A549 (cell line): ENCODE measurements around the gene MAML2. TPM values are rescaled to one million over a fixed set of nuclear protein-coding genes. Genes with fewer than 3 reads are reported as not detected.

Experiments
- ATAC-seq, 2 experiments: fragments of 200-7000 bp in 1 of 2; fragments of >200 bp in 1 of 2; cut with Nextera tagmentation in 1 of 2; cut with Tn5 transposase in 1 of 2; 3 replicates each; pipeline versions ENCODE4 v1.8.0 to v1.9.1; 2018 to 2020; ENCODE audit warnings: mild to moderate bottlenecking in 1 of 2, moderate library complexity in 1 of 2
- CTCF ChIA-PET: fragments of 300-600 bp; sonication (Branson Sonifier 250); formaldehyde crosslinking; extraction: SDS; loops from one replicate; lab custom pipeline; 2021; ENCODE audit warnings: antibody characterized with exemption, inconsistent platforms; lab: Yijun Ruan, JAX
- POLR2A ChIA-PET: fragments of 350-600 bp; formaldehyde crosslinking; extraction: SDS; loops from one replicate; lab custom pipeline; 2021; ENCODE audit warnings: antibody characterized with exemption, inconsistent platforms; lab: Yijun Ruan, JAX
- DNase-seq, 2 experiments: peaks; one replicate each; pipeline versions ENCODE4 v3.0.0 to v3.0.0-alpha.2; 2011 to 2016; ENCODE audit warnings: low read depth in 1 of 2, low spot score in 1 of 2
- FAIRE-seq: peaks from 2 replicates; lab custom pipeline; 2011; peaks lifted over from hg19 to GRCh38; lab: Jason Lieb, UNC
- H3K27ac ChIP-seq, 2 experiments: fragments of >200 bp; sonication (Bioruptor Twin); formaldehyde crosslinking; 3 replicates each; pipeline ENCODE4 v1.5.1; 2016 to 2017
- H3K4me1 ChIP-seq: fragments of >200 bp; sonication (Bioruptor Twin); formaldehyde crosslinking; 3 replicates; pipeline ENCODE4 v1.6.1; 2016
- H3K4me2 ChIP-seq: fragments of >200 bp; sonication (Bioruptor Twin); formaldehyde crosslinking; 3 replicates; pipeline ENCODE4 v1.6.1; 2016
- H3K4me3 ChIP-seq: fragments of >200 bp; sonication (Bioruptor Twin); formaldehyde crosslinking; 3 replicates; pipeline ENCODE4 v1.5.1; 2016
- H3K9me3 ChIP-seq: fragments of >200 bp; sonication (Bioruptor Twin); formaldehyde crosslinking; 3 replicates; pipeline ENCODE4 v1.6.1; 2016
- ATOH8 ChIP-seq: fragments of 250-450 bp; sonication (Bioruptor Pico); IDR thresholded peaks from 2 replicates; pipeline ENCODE4 v1.5.0; 2020; ENCODE audit warnings: low read depth, mild to moderate bottlenecking, moderate library complexity
- BCL3 ChIP-seq: fragments of >200 bp; sonication (Bioruptor Twin); formaldehyde crosslinking; IDR thresholded peaks from 3 replicates; pipeline ENCODE4 v1.6.1; 2016
- CBX8 ChIP-seq: fragments of 200-600 bp; sonication (generic); IDR thresholded peaks from 2 replicates; pipeline ENCODE4 v1.6.1; 2016
- CEBPB ChIP-seq, 2 experiments: fragments of >200 bp in 1 of 2; sonication (Bioruptor Twin) in 1 of 2; formaldehyde crosslinking in 1 of 2; IDR thresholded peaks; 2 replicates each; pipeline ENCODE4 v1.6.1; 2012 to 2016
- CHD2 ChIP-seq: fragments of 150-350 bp; IDR thresholded peaks from 2 replicates; pipeline ENCODE4 v1.6.1; 2014; ENCODE audit warnings: low read length; ENCODE audit not compliant: partially characterized antibody
- E2F6 ChIP-seq: IDR thresholded peaks from 2 replicates; pipeline ENCODE4 v1.6.1; 2012; ENCODE audit warnings: low read depth, borderline replicate concordance
- EHF ChIP-seq: fragments of 250-450 bp; sonication (Bioruptor Pico); IDR thresholded peaks from 2 replicates; pipeline ENCODE4 v1.5.0; 2020; ENCODE audit warnings: mild to moderate bottlenecking
- EHMT2 ChIP-seq: fragments of 200-600 bp; sonication (generic); IDR thresholded peaks from 2 replicates; pipeline ENCODE4 v1.6.1; 2016; ENCODE audit warnings: antibody characterized with exemption, low read depth, mild to moderate bottlenecking, moderate library complexity
- EP300 ChIP-seq, 2 experiments: fragments of >200 bp; sonication (Bioruptor Twin); formaldehyde crosslinking; IDR thresholded peaks; 2 replicates in 1 of 2; 3 replicates in 1 of 2; pipeline ENCODE4 v1.6.1; 2016 to 2017
- FOSB ChIP-seq: fragments of 250-450 bp; sonication (Bioruptor Pico); IDR thresholded peaks from 2 replicates; pipeline ENCODE4 v1.5.0; 2020; ENCODE audit warnings: mild to moderate bottlenecking, moderate library complexity
- FOXS1 ChIP-seq: fragments of 250-450 bp; sonication (Bioruptor Pico); IDR thresholded peaks from 2 replicates; pipeline ENCODE4 v1.5.0; 2020; ENCODE audit warnings: mild to moderate bottlenecking, moderate library complexity
- GATA3 ChIP-seq: IDR thresholded peaks from 2 replicates; pipeline ENCODE4 v1.6.1; 2012; ENCODE audit warnings: borderline replicate concordance
- HDAC2 ChIP-seq: fragments of 200-600 bp; sonication (generic); IDR thresholded peaks from 2 replicates; pipeline ENCODE4 v1.6.1; 2016
- HEYL ChIP-seq: fragments of 250-450 bp; sonication (Bioruptor Pico); IDR thresholded peaks from 2 replicates; pipeline ENCODE4 v1.8.0; 2021; ENCODE audit warnings: mild to moderate bottlenecking, moderate library complexity
- HMGXB4 ChIP-seq: fragments of 250-450 bp; sonication (Bioruptor Pico); IDR thresholded peaks from 2 replicates; pipeline ENCODE4 v1.5.0; 2021; ENCODE audit warnings: mild to moderate bottlenecking, moderate library complexity, borderline replicate concordance
- HOXA7 ChIP-seq: fragments of 250-450 bp; sonication (Bioruptor Pico); IDR thresholded peaks from 2 replicates; pipeline ENCODE4 v1.5.0; 2020; ENCODE audit warnings: mild to moderate bottlenecking, moderate library complexity
- HOXB13 ChIP-seq: fragments of 250-450 bp; sonication (Bioruptor Pico); IDR thresholded peaks from 2 replicates; pipeline ENCODE4 v1.5.0; 2020; ENCODE audit warnings: low read depth, mild to moderate bottlenecking, moderate library complexity
- HOXB5 ChIP-seq: fragments of 250-450 bp; sonication (Bioruptor Pico); IDR thresholded peaks from 2 replicates; pipeline ENCODE4 v1.5.0; 2020; ENCODE audit warnings: mild to moderate bottlenecking, moderate library complexity
- MAX ChIP-seq: IDR thresholded peaks from 2 replicates; pipeline ENCODE4 v1.6.1; 2012
- NFE2L2 ChIP-seq: fragments of 150-350 bp; conservative IDR thresholded peaks from 2 replicates; pipeline ENCODE4 v1.6.1; 2014; ENCODE audit warnings: low read length
- PHF8 ChIP-seq: fragments of 200-600 bp; sonication (generic); IDR thresholded peaks from 2 replicates; pipeline ENCODE4 v1.6.1; 2016; ENCODE audit warnings: low read depth, mild to moderate bottlenecking, antibody characterized with exemption, moderate library complexity, borderline replicate concordance
- POLR2A ChIP-seq: IDR thresholded peaks from 2 replicates; pipeline ENCODE4 v1.6.1; 2012; ENCODE audit warnings: mild to moderate bottlenecking, low read length
- RAD21 ChIP-seq, 2 experiments: fragments of >200 bp in 1 of 2; sonication (Bioruptor Twin) in 1 of 2; formaldehyde crosslinking in 1 of 2; IDR thresholded peaks in 1 of 2; conservative IDR thresholded peaks in 1 of 2; 2 replicates in 1 of 2; 3 replicates in 1 of 2; pipeline ENCODE4 v1.6.1; 2012 to 2018; ENCODE audit warnings: inconsistent platforms in 1 of 2
- TP53 ChIP-seq: fragments of 250-450 bp; sonication (Bioruptor Pico); IDR thresholded peaks from 2 replicates; pipeline ENCODE4 v1.5.0; 2021; ENCODE audit warnings: mild to moderate bottlenecking, moderate library complexity
- ZSCAN20 ChIP-seq: fragments of 250-450 bp; sonication (Bioruptor Pico); IDR thresholded peaks from 2 replicates; pipeline ENCODE4 v1.8.0; 2022; ENCODE audit warnings: mild to moderate bottlenecking, moderate library complexity
- WGBS: methylation state at CpG from one replicate; pipeline ENCODE4 v1.1.6; 2017; ENCODE audit errors: missing lambda C conversion rate; 5-methylcytosine and 5-hydroxymethylcytosine counted together
- polyA plus RNA-seq, 4 experiments: library from polyadenylated mRNA; depleted of rRNA in 3 of 4; stranded (reverse); fragments of >200 nt; fragmentation: RNase III in 1 of 4; extraction: RNeasy Plus Mini Kit Qiagen cat#74134 plus additional on column Dnase treatment in 1 of 4; gene quantifications; 2 replicates in 3 of 4; 3 replicates in 1 of 4; pipeline ENCODE4 v1.2.3, GENCODE V29; 2011 to 2017

The MAML2 gene
- polyA plus RNA-seq, 2 of the 4 experiments (the other 2 are of a cell fraction): 1.5 to 2.5 TPM

GRCh38 chr11:96037405-96037949, 305.5 kb downstream of the MAML2 start:
- ATAC-seq (no peak; a peak in 1 of 6 replicates), DNase-seq (peak in 1 of 2 experiments; percentile 4), FAIRE-seq (no peak)
- no peak overlapping the region for H3K4me2 ChIP-seq
- H3K27ac ChIP-seq: no peak overlapping the region
- CTCF ChIA-PET: no interaction called here
- H3K9me3 ChIP-seq: no peaks in the 10 kb centered on the region
- no peaks in the 10 kb centered on the region for H3K4me1 ChIP-seq
- POLR2A ChIA-PET: no interaction called here
- WGBS: 69% methylated on average over 4 of the region's 4 CpGs
- no peak for TF ChIP-seq RAD21 (conservative IDR thresholded peaks at IDR 0.05 in 1 of 2, IDR thresholded peaks at IDR 0.05 in 1 of 2)
- TF ChIP-seq GATA3: no peak
- no peak for TF ChIP-seq ZSCAN20 (CRISPR knock-in tag)
- TF ChIP-seq CEBPB (IDR thresholded peaks at IDR 0.05): no peak
- TF ChIP-seq HOXB5: no peak
- no peak for TF ChIP-seq FOXS1 (CRISPR knock-in tag)
- TF ChIP-seq EP300 (IDR thresholded peaks at IDR 0.05): no peak
- no peak for TF ChIP-seq HDAC2
- TF ChIP-seq CBX8: no peak
- no peak for TF ChIP-seq BCL3
- TF ChIP-seq MAX: no peak
- no peak for TF ChIP-seq HEYL
- TF ChIP-seq E2F6: no peak
- no peak for TF ChIP-seq EHF (CRISPR knock-in tag)
- no peak overlapping the region for H3K4me3 ChIP-seq

GRCh38 chr11:96036863-96037262, 306.1 kb downstream of the MAML2 start:
- no peak overlapping the region for H3K4me2 ChIP-seq
- CTCF ChIA-PET: no interaction called here
- H3K4me3 ChIP-seq: no peak overlapping the region
- H3K27ac ChIP-seq: no peak overlapping the region
- no peak for FAIRE-seq
- 71% methylated on average over 5 of the region's 6 CpGs for WGBS
- ATAC-seq: no peak
- no peaks in the 10 kb centered on the region for H3K4me1 ChIP-seq
- no peak for TF ChIP-seq PHF8
- TF ChIP-seq, all 56 proteins: peak for 0
- POLR2A ChIA-PET: no interaction called here
- H3K9me3 ChIP-seq: no peaks in the 10 kb centered on the region
- no peak for DNase-seq

- Histone ChIP-seq H3K4me3 (no peak overlapping the region), H3K4me1 (no peaks in the 10 kb centered on the region)
- ATAC-seq: no peak
- TF ChIP-seq POLR2A (no peak), TP53 (CRISPR knock-in tag) (no peak), CHD2 (no peak), EHMT2 (no peak), NFE2L2 (no peak), FOSB (CRISPR knock-in tag) (no peak), HOXB13 (CRISPR knock-in tag) (no peak), ATOH8 (no peak), HOXA7 (no peak), HMGXB4 (no peak), CBX8 (no peak)
- TF ChIP-seq, all 56 proteins: peak for 0
- WGBS: 83% methylated on average over 3 of the region's 3 CpGs
- no peak overlapping the region for H3K27ac ChIP-seq
- FAIRE-seq (no peak), DNase-seq (no peak)
- CTCF ChIA-PET: interaction anchor here (1.3 kb wide), 1 partner anchor 307 kb away, joined by 3 read pairs; the partner anchor contains the start of gene MAML2
- no peak overlapping the region for H3K4me2 ChIP-seq
- H3K9me3 ChIP-seq: no peaks in the 10 kb centered on the region
- POLR2A ChIA-PET: no interaction called here
Measured at GRCh38 chr11:96035740-96036078, 307.3 kb downstream of the MAML2 start.
